Endothelial cell of umbilical vein (primary cell): ENCODE measurements around the gene TRIM65.

Source experiments
- EZH2 ChIP-seq: IDR thresholded peaks from 2 replicates; pipeline ENCODE4 v1.6.1; 2012; ENCODE audit warnings: borderline replicate concordance, low read depth, mild to moderate bottlenecking, moderate library complexity, low read length, inconsistent platforms; ENCODE audit not compliant: severe bottlenecking
- POLR2A ChIP-seq: IDR thresholded peaks from 2 replicates; pipeline ENCODE4 v1.6.1; 2012; ENCODE audit warnings: low read depth, mild to moderate bottlenecking, control low read depth, low read length
- POLR2AphosphoS5 ChIP-seq: IDR thresholded peaks from 2 replicates; pipeline ENCODE4 v1.6.1; 2012; ENCODE audit warnings: low read depth, mild to moderate bottlenecking, control low read depth, low read length, moderate library complexity; ENCODE audit not compliant: insufficient read depth
- TF ChIP-seq, protein P1 (sequence below), 2 donors: IDR thresholded peaks; 1 replicate in 1 of 2; 2 replicates in 1 of 2; pipeline ENCODE4 v1.5.1; 2011; ENCODE audit warnings: low read length in 2 of 2, mild to moderate bottlenecking in 2 of 2, moderate library complexity in 2 of 2, control low read depth in 1 of 2, inconsistent platforms in 1 of 2, low read depth in 1 of 2; ENCODE audit not compliant: insufficient read depth in 1 of 2; ENCODE audit errors: extremely low read depth in 1 of 2
- TF ChIP-seq, protein P2 (sequence below): IDR thresholded peaks from 2 replicates; pipeline ENCODE4 v1.6.1; 2011; ENCODE audit not compliant: insufficient read depth, insufficient read length

DNA sequence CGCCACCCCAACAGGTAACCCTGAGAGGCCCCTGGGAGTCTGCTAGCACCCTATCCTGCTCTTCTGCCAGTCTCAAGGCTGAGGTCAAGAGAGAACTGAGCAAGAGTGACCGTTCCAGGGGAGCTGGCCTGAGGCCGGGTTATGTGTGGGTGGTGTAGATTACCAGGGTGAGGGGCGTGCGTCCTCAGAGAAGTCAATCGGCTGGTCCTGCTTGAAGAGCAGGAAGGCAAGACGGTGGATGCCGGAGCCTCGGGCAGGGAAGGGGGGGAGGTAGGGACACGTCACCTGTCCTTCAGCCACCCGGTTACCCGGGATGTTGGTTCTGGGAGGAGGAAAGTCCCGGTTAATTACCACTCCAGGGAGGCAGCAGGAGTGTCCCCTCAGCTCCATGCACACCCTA lies 2.6 kb upstream of the TRIM65 start:
- no peak for TF ChIP-seq POLR2A
- no peak for TF ChIP-seq POLR2AphosphoS5
- TF ChIP-seq, protein P1, sequence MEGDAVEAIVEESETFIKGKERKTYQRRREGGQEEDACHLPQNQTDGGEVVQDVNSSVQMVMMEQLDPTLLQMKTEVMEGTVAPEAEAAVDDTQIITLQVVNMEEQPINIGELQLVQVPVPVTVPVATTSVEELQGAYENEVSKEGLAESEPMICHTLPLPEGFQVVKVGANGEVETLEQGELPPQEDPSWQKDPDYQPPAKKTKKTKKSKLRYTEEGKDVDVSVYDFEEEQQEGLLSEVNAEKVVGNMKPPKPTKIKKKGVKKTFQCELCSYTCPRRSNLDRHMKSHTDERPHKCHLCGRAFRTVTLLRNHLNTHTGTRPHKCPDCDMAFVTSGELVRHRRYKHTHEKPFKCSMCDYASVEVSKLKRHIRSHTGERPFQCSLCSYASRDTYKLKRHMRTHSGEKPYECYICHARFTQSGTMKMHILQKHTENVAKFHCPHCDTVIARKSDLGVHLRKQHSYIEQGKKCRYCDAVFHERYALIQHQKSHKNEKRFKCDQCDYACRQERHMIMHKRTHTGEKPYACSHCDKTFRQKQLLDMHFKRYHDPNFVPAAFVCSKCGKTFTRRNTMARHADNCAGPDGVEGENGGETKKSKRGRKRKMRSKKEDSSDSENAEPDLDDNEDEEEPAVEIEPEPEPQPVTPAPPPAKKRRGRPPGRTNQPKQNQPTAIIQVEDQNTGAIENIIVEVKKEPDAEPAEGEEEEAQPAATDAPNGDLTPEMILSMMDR (IDR thresholded peaks at IDR 0.05; ENCODE audit: extremely low read depth in 1 of 2, insufficient read depth in 1 of 2, low read depth in 1 of 2, low read length in 2 of 2), result no peak
- TF ChIP-seq, protein P2, sequence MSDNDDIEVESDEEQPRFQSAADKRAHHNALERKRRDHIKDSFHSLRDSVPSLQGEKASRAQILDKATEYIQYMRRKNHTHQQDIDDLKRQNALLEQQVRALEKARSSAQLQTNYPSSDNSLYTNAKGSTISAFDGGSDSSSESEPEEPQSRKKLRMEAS, result no peak
- TF ChIP-seq EZH2, result no peak
